HUES64 (cell line): ENCODE results near the gene EVI5L.
A peak's percentile ranks its signal among the peaks of the same experiment; 100 is the strongest.

ENCODE experiments used
- H3K27ac ChIP-seq: 2 replicates; pipeline ENCODE4 v1.7.0; 2013; ENCODE audit warnings: low read depth, low read length, inconsistent platforms
- H3K27me3 ChIP-seq: 2 replicates; pipeline ENCODE4 v1.6.1; 2013; ENCODE audit warnings: mild to moderate bottlenecking, low read length; ENCODE audit not compliant: insufficient read depth
- H3K36me3 ChIP-seq: 2 replicates; pipeline ENCODE4 v1.6.1; 2013; ENCODE audit warnings: mild to moderate bottlenecking, low read length; ENCODE audit not compliant: insufficient read depth
- H3K4me1 ChIP-seq: 2 replicates; pipeline ENCODE4 v1.6.1; 2013; ENCODE audit warnings: mild to moderate bottlenecking, low read length, moderate library complexity; ENCODE audit not compliant: insufficient read depth
- H3K4me3 ChIP-seq: 2 replicates; pipeline ENCODE4 v1.5.1; 2013; ENCODE audit warnings: mild to moderate bottlenecking, low read length, moderate library complexity
- H3K9ac ChIP-seq: 2 replicates; pipeline ENCODE4 v1.6.1; 2013; ENCODE audit warnings: mild to moderate bottlenecking, low read depth, low read length
- H3K9me3 ChIP-seq: 2 replicates; pipeline ENCODE4 v1.6.1; 2013; ENCODE audit warnings: low read depth, low read length; ENCODE audit not compliant: insufficient read depth
- WGBS: fragments of 150-250, 120-280 bp; methylation state at CpG from one replicate; pipeline ENCODE4 v1.1.7; 2013; ENCODE audit warnings: missing lambda C conversion rate; 5-methylcytosine and 5-hydroxymethylcytosine counted together

The EVI5L gene

GRCh38 chr19:7869453-7869909, 39.5 kb downstream of the EVI5L start:
- H3K4me3 ChIP-seq: peak overlapping the region; percentile 52
- peaks cover 35% of the 10 kb centered on the region for H3K27me3 ChIP-seq
- no peaks in the 10 kb centered on the region for H3K9me3 ChIP-seq
- peaks cover 11% of the 10 kb centered on the region; the same call in 1 of the 2 replicates for H3K4me1 ChIP-seq
- WGBS: 18% methylated on average over 47 of the region's 47 CpGs
- no peak overlapping the region; the same call in 1 of the 2 replicates for H3K27ac ChIP-seq
- H3K36me3 ChIP-seq: no peaks in the 10 kb centered on the region
- H3K9ac ChIP-seq: no peak overlapping the region

GRCh38 chr19:7869910-7870511, 40.0 kb downstream of the EVI5L start:
- WGBS: 47% methylated on average over 30 of the region's 30 CpGs
- Histone ChIP-seq H3K36me3 (no peaks in the 10 kb centered on the region), H3K27me3 (peaks cover 30% of the 10 kb centered on the region), H3K9me3 (no peaks in the 10 kb centered on the region), H3K27ac (no peak overlapping the region; the same call in 1 of the 2 replicates), H3K4me1 (peaks cover 10% of the 10 kb centered on the region; the same call in 1 of the 2 replicates), H3K9ac (no peak overlapping the region), H3K4me3 (peak overlapping the region; percentile 52)

- H3K27ac ChIP-seq: peak overlapping the region; percentile 76; the same call in 1 of the 2 replicates
- 59% methylated on average over 11 of the region's 11 CpGs for WGBS
- H3K36me3 ChIP-seq: no peaks in the 10 kb centered on the region
Measured at GRCh38 chr19:7870571-7871436, 40.8 kb downstream of the EVI5L start.

GRCh38 chr19:7871437-7872305, 41.7 kb downstream of the EVI5L start:
- 8% methylated on average over 33 of the region's 33 CpGs for WGBS
- Histone ChIP-seq H3K4me3 (peak overlapping the region; percentile 33), H3K4me1 (0 out of 2 replicates have a peak, but pooled peaks cover 6% of the 10 kb centered on the region), H3K36me3 (no peaks in the 10 kb centered on the region), H3K9me3 (no peaks in the 10 kb centered on the region), H3K27me3 (peaks cover 23% of the 10 kb centered on the region), H3K27ac (peak overlapping the region; percentile 80; the same call in 1 of the 2 replicates), H3K9ac (no peak overlapping the region)

More at GRCh38 chr19:7870571-7871436, 40.8 kb downstream of the EVI5L start:
- H3K27me3 ChIP-seq: peaks cover 23% of the 10 kb centered on the region
- no peak overlapping the region for H3K9ac ChIP-seq
- H3K9me3 ChIP-seq: no peaks in the 10 kb centered on the region
- 0 out of 2 replicates have a peak, but pooled peaks cover 6% of the 10 kb centered on the region for H3K4me1 ChIP-seq
- H3K4me3 ChIP-seq: no peak overlapping the region

- Histone ChIP-seq H3K4me1 (0 out of 2 replicates have a peak, but pooled peaks cover 6% of the 10 kb centered on the region), H3K27me3 (peaks cover 18% of the 10 kb centered on the region), H3K9me3 (no peaks in the 10 kb centered on the region), H3K27ac (no peak overlapping the region), H3K4me3 (peak overlapping the region; percentile 84), H3K36me3 (no peaks in the 10 kb centered on the region), H3K9ac (no peak overlapping the region)
- 34% methylated on average over 47 of the region's 47 CpGs for WGBS
Measured at GRCh38 chr19:7872306-7873204, 42.5 kb downstream of the EVI5L start.

GRCh38 chr19:7873304-7874075, 43.5 kb downstream of the EVI5L start:
- Histone ChIP-seq H3K27ac (no peak overlapping the region), H3K4me1 (0 out of 2 replicates have a peak, but pooled peaks cover 3% of the 10 kb centered on the region), H3K9ac (peak overlapping the region; percentile 76), H3K27me3 (peaks cover 18% of the 10 kb centered on the region), H3K4me3 (peak overlapping the region; percentile 84), H3K36me3 (no peaks in the 10 kb centered on the region), H3K9me3 (no peaks in the 10 kb centered on the region)
- WGBS: 21% methylated on average over 53 of the region's 53 CpGs

GRCh38 chr19:7874076-7874896, 44.3 kb downstream of the EVI5L start, which contains the start of gene PRR36:
Gene PRR36 (minus strand): TSS chr19:7874390. CDS start chr19:7873689, 701 bp downstream.
- under 1% methylated on average over 88 of the region's 88 CpGs for WGBS
- H3K27me3 ChIP-seq: peaks cover 18% of the 10 kb centered on the region
- H3K9ac ChIP-seq: peak within 1 kb of the TSS; percentile 76
- H3K4me3 ChIP-seq: peak within 1 kb of the TSS; percentile 84
- peak within 1 kb of the TSS; percentile 18; the same call in 1 of the 2 replicates for H3K27ac ChIP-seq
- H3K9me3 ChIP-seq: no peaks in the 10 kb centered on the region
- H3K36me3 ChIP-seq: no peaks in the 10 kb centered on the region
- 0 out of 2 replicates have a peak, but pooled peaks cover 2% of the 10 kb centered on the region for H3K4me1 ChIP-seq

- H3K36me3 ChIP-seq: no peaks in the 10 kb centered on the region
- H3K9me3 ChIP-seq: no peaks in the 10 kb centered on the region
- peak overlapping the region; percentile 84 for H3K4me3 ChIP-seq
- no peak overlapping the region for H3K9ac ChIP-seq
- 54% methylated on average over 12 of the region's 12 CpGs for WGBS
- 0 out of 2 replicates have a peak, but pooled peaks cover 2% of the 10 kb centered on the region for H3K4me1 ChIP-seq
- peaks cover 18% of the 10 kb centered on the region for H3K27me3 ChIP-seq
- H3K27ac ChIP-seq: no peak overlapping the region
Measured at GRCh38 chr19:7874897-7875273, 44.9 kb downstream of the EVI5L start.
